ENCODE data around the gene PSMG3.

DNA sequence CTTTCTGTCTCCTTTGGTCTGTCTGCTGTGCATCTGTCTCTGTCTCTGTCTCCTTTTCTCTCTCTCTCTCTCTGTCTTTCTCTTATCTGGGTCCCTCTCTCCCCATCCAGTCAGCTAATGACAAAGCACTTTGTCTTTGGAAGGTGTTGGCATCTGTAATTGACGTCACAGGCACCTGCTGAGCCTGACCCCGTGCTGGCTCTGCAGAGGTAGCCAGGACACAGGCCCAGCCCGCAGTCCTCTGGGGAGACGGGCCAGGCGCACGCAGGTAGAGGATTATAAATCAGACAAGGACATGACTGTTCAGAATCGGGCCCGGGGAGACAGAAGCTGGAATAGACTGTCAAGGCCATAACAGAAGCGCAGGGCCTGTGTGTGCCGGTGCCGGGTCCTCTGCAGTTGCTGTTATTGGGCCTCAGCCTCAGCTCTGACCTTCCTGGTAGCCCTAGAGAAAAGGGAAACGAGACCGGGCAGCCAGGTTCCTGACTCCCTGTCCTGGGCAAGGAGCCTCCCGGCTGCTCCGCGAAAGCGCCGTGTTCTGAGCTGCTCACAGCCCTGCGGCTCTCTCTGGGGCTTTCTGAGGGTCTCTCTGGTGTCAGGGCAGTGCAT lies 10.7 kb upstream of the PSMG3 start:
- no peak for TF ChIP-seq ZFP3 (CRISPR knock-in tag; IDR thresholded peaks at IDR 0.05)
- TF ChIP-seq, protein P1, sequence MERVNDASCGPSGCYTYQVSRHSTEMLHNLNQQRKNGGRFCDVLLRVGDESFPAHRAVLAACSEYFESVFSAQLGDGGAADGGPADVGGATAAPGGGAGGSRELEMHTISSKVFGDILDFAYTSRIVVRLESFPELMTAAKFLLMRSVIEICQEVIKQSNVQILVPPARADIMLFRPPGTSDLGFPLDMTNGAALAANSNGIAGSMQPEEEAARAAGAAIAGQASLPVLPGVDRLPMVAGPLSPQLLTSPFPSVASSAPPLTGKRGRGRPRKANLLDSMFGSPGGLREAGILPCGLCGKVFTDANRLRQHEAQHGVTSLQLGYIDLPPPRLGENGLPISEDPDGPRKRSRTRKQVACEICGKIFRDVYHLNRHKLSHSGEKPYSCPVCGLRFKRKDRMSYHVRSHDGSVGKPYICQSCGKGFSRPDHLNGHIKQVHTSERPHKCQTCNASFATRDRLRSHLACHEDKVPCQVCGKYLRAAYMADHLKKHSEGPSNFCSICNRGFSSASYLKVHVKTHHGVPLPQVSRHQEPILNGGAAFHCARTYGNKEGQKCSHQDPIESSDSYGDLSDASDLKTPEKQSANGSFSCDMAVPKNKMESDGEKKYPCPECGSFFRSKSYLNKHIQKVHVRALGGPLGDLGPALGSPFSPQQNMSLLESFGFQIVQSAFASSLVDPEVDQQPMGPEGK (CRISPR knock-in tag; IDR thresholded peaks at IDR 0.05; ENCODE audit: borderline replicate concordance) = no peak

Measured in SK-N-SH treated with all-trans-retinoic acid at 6 μM for 48 hours (cell line).